GM19468 (cell line): ENCODE results near the gene PADI3.
"Not testable (repeated sequence)": the region's sequence is repeated elsewhere in the genome, so short reads cannot be mapped to it uniquely, and the experiment has no call there.

Source experiments
- ATAC-seq: cut with Tn5 transposase; IDR thresholded peaks from one replicate; pipeline ENCODE4 v1.9.1; 2021; ENCODE audit warnings: mild to moderate bottlenecking, moderate library complexity, moderate number of reproducible peaks; ENCODE audit not compliant: unreplicated experiment; ENCODE audit errors: extremely low read depth

The PADI3 gene

GRCh38 chr1:17237561-17237903 lies 11.4 kb upstream of the PADI3 start:
- ATAC-seq, result no peak

- ATAC-seq, result no peak
Measured at GRCh38 chr1:17239420-17239819, 9.5 kb upstream of the PADI3 start.

- ATAC-seq, result not testable (repeated sequence)
Measured at GRCh38 chr1:17241011-17241779, 7.7 kb upstream of the PADI3 start.

- ATAC-seq, result not testable (repeated sequence)
Measured at GRCh38 chr1:17241780-17242074, 7.2 kb upstream of the PADI3 start.

- no peak for ATAC-seq
Measured at GRCh38 chr1:17243274-17243673, 5.6 kb upstream of the PADI3 start.

- no peak for ATAC-seq
Measured at GRCh38 chr1:17244821-17245740, 3.8 kb upstream of the PADI3 start.

- ATAC-seq, result no peak
Measured at GRCh38 chr1:17245816-17246325, 3.0 kb upstream of the PADI3 start.

- ATAC-seq, result no peak
Measured at GRCh38 chr1:17246971-17247370, 1.9 kb upstream of the PADI3 start.

- no peak for ATAC-seq
Measured at GRCh38 chr1:17250601-17251000, 1.7 kb downstream of the PADI3 start.

GRCh38 chr1:17251246-17251645 lies 2.3 kb downstream of the PADI3 start:
- no peak for ATAC-seq

- no peak for ATAC-seq
Measured at GRCh38 chr1:17251701-17252376, 2.9 kb downstream of the PADI3 start.

GRCh38 chr1:17255336-17255735 lies 6.4 kb downstream of the PADI3 start:
- no peak for ATAC-seq

GRCh38 chr1:17258116-17258757 lies 9.3 kb downstream of the PADI3 start:
- ATAC-seq, result no peak

GRCh38 chr1:17258758-17259130 lies 9.8 kb downstream of the PADI3 start:
- ATAC-seq, result no peak

GRCh38 chr1:17259233-17259873 lies 10.5 kb downstream of the PADI3 start:
- no peak for ATAC-seq

GRCh38 chr1:17260264-17260663 lies 11.4 kb downstream of the PADI3 start:
- ATAC-seq, result no peak

GRCh38 chr1:17260738-17261137 lies 11.8 kb downstream of the PADI3 start:
- no peak for ATAC-seq

- ATAC-seq, result no peak
Measured at GRCh38 chr1:17263936-17264335, 15.0 kb downstream of the PADI3 start.

- no peak for ATAC-seq
Measured at GRCh38 chr1:17264470-17264869, 15.6 kb downstream of the PADI3 start.

- no peak for ATAC-seq
Measured at GRCh38 chr1:17265162-17265561, 16.3 kb downstream of the PADI3 start.
